ENCODE measurements around the gene SPPL2B. TPM values are rescaled to one million over a fixed set of nuclear protein-coding genes. Genes with fewer than 3 reads are reported as not detected.

Gene SPPL2B
- total RNA-seq, 1 donor = 32.6 TPM

GRCh38 chr19:2302319-2303210, 25.9 kb upstream of the SPPL2B start:
- Histone ChIP-seq H3K9me3 (ENCODE audit: low read depth, low read length) (no peaks in the 10 kb centered on the region), H3K27ac (ENCODE audit: low read depth, low read length) (no peak overlapping the region), H2AFZ (ENCODE audit: low read length) (no peak overlapping the region), H4K20me1 (ENCODE audit: insufficient read depth, low read length) (peaks cover 14% of the 10 kb centered on the region), H3K79me2 (ENCODE audit: insufficient read depth, low read length) (no peaks in the 10 kb centered on the region), H3K4me1 (ENCODE audit: insufficient read depth, low read length) (no peaks in the 10 kb centered on the region), H3K4me3 (ENCODE audit: insufficient read depth, low read length) (no peak overlapping the region), H3K27me3 (ENCODE audit: insufficient read depth, low read length) (peaks cover 34% of the 10 kb centered on the region), H3K4me2 (ENCODE audit: insufficient read depth, low read length) (peak overlapping the region; percentile 33), H3K36me3 (ENCODE audit: insufficient read depth, low read length) (no peaks in the 10 kb centered on the region)
- DNase-seq (ENCODE audit: insufficient read length, low spot score, missing footprints) = peak; percentile 95
- TF ChIP-seq CTCF (IDR thresholded peaks at IDR 0.05; ENCODE audit: extremely low read depth, low read depth, low read length) = no peak

GRCh38 chr19:2303211-2303798, 25.2 kb upstream of the SPPL2B start:
- no peaks in the 10 kb centered on the region for H3K36me3 ChIP-seq (ENCODE audit: insufficient read depth, low read length)
- TF ChIP-seq CTCF (IDR thresholded peaks at IDR 0.05; ENCODE audit: extremely low read depth, low read depth, low read length) = no peak
- H3K27me3 ChIP-seq (ENCODE audit: insufficient read depth, low read length) = peaks cover 39% of the 10 kb centered on the region
- H3K4me3 ChIP-seq (ENCODE audit: insufficient read depth, low read length) = no peak overlapping the region
- H3K9me3 ChIP-seq (ENCODE audit: low read depth, low read length) = no peaks in the 10 kb centered on the region
- no peak overlapping the region for H2AFZ ChIP-seq (ENCODE audit: low read length)
- H3K79me2 ChIP-seq (ENCODE audit: insufficient read depth, low read length) = no peaks in the 10 kb centered on the region
- H3K27ac ChIP-seq (ENCODE audit: low read depth, low read length) = no peak overlapping the region
- no peak overlapping the region for H3K4me2 ChIP-seq (ENCODE audit: insufficient read depth, low read length)
- peaks cover 14% of the 10 kb centered on the region for H4K20me1 ChIP-seq (ENCODE audit: insufficient read depth, low read length)
- H3K4me1 ChIP-seq (ENCODE audit: insufficient read depth, low read length) = no peaks in the 10 kb centered on the region
- peak; percentile 76 for DNase-seq (ENCODE audit: insufficient read length, low spot score, missing footprints)

- H2AFZ ChIP-seq (ENCODE audit: low read length) = no peak overlapping the region
- H3K9me3 ChIP-seq (ENCODE audit: low read depth, low read length) = no peaks in the 10 kb centered on the region
- H3K79me2 ChIP-seq (ENCODE audit: insufficient read depth, low read length) = no peaks in the 10 kb centered on the region
- H3K27ac ChIP-seq (ENCODE audit: low read depth, low read length) = no peak overlapping the region
- peak; percentile 85 for DNase-seq (ENCODE audit: insufficient read length, low spot score, missing footprints)
- H3K27me3 ChIP-seq (ENCODE audit: insufficient read depth, low read length) = peaks cover 51% of the 10 kb centered on the region
- peaks cover 8% of the 10 kb centered on the region for H3K4me1 ChIP-seq (ENCODE audit: insufficient read depth, low read length)
- no peaks in the 10 kb centered on the region for H3K36me3 ChIP-seq (ENCODE audit: insufficient read depth, low read length)
- peaks cover 17% of the 10 kb centered on the region for H4K20me1 ChIP-seq (ENCODE audit: insufficient read depth, low read length)
- TF ChIP-seq CTCF (IDR thresholded peaks at IDR 0.05; ENCODE audit: extremely low read depth, low read depth, low read length) = no peak
- H3K4me2 ChIP-seq (ENCODE audit: insufficient read depth, low read length) = no peak overlapping the region
- H3K4me3 ChIP-seq (ENCODE audit: insufficient read depth, low read length) = no peak overlapping the region
Observed at GRCh38 chr19:2305452-2306280, 22.8 kb upstream of the SPPL2B start.

All from osteoblast (primary cell).